ENCODE results near the gene ARHGEF39. TPM values are rescaled to one million over a fixed set of nuclear protein-coding genes. Genes with fewer than 3 reads are reported as not detected.
A peak's percentile ranks its signal among the peaks of the same experiment; 100 is the strongest.

ARHGEF39 gene
- total and polyA plus RNA-seq, 8 donors = 1.5 to 17.7 (median 10.0) TPM

GRCh38 chr9:35685506-35685905 is 20.5 kb upstream of the ARHGEF39 start:
- Histone ChIP-seq H3K36me3 (peaks cover 0 to 18% of the 10 kb centered on the region in 2 donors), H3K4me1 (peaks cover 0 to 16% of the 10 kb centered on the region in 2 donors), H3K27ac (no peak overlapping the region), H3K27me3 (peaks cover 0 to 9% of the 10 kb centered on the region in 2 donors), H3K9me3 (no peaks in the 10 kb centered on the region), H3K4me3 (no peak overlapping the region)
- intact Hi-C loops (cut with DNase I) = no loop called here
- DNase-seq (no peak), ATAC-seq (no peak)
- TF ChIP-seq, protein P1, sequence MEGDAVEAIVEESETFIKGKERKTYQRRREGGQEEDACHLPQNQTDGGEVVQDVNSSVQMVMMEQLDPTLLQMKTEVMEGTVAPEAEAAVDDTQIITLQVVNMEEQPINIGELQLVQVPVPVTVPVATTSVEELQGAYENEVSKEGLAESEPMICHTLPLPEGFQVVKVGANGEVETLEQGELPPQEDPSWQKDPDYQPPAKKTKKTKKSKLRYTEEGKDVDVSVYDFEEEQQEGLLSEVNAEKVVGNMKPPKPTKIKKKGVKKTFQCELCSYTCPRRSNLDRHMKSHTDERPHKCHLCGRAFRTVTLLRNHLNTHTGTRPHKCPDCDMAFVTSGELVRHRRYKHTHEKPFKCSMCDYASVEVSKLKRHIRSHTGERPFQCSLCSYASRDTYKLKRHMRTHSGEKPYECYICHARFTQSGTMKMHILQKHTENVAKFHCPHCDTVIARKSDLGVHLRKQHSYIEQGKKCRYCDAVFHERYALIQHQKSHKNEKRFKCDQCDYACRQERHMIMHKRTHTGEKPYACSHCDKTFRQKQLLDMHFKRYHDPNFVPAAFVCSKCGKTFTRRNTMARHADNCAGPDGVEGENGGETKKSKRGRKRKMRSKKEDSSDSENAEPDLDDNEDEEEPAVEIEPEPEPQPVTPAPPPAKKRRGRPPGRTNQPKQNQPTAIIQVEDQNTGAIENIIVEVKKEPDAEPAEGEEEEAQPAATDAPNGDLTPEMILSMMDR (IDR thresholded peaks at IDR 0.05) = no peak

GRCh38 chr9:35684921-35685320 is 19.9 kb upstream of the ARHGEF39 start:
- Histone ChIP-seq H3K4me1 (peaks cover 0 to 11% of the 10 kb centered on the region in 2 donors), H3K27me3 (peaks cover 0 to 6% of the 10 kb centered on the region in 2 donors), H3K4me3 (no peak overlapping the region), H3K36me3 (peaks cover 0 to 18% of the 10 kb centered on the region in 2 donors), H3K27ac (no peak overlapping the region), H3K9me3 (no peaks in the 10 kb centered on the region)
- ATAC-seq = no peak
- TF ChIP-seq, protein P1 (IDR thresholded peaks at IDR 0.05) = no peak
- no peak for DNase-seq
- intact Hi-C loops (cut with DNase I) = no loop called here

GRCh38 chr9:35683323-35683722 is 18.3 kb upstream of the ARHGEF39 start:
- peaks cover 0 to 2% of the 10 kb centered on the region in 2 donors for H3K4me1 ChIP-seq
- DNase-seq (no peak), ATAC-seq (peak; percentile 64)
- TF ChIP-seq, protein P1 (IDR thresholded peaks at IDR 0.05) = no peak
- H3K9me3 ChIP-seq = no peaks in the 10 kb centered on the region
- no peak overlapping the region for H3K27ac ChIP-seq
- intact Hi-C loops (cut with DNase I) = no loop called here
- H3K27me3 ChIP-seq = no peaks in the 10 kb centered on the region
- H3K36me3 ChIP-seq = peaks cover 0 to 18% of the 10 kb centered on the region in 2 donors
- no peak overlapping the region for H3K4me3 ChIP-seq

GRCh38 chr9:35682520-35683315 is 17.7 kb upstream of the ARHGEF39 start:
- TF ChIP-seq, protein P1 (IDR thresholded peaks at IDR 0.05) = no peak
- Histone ChIP-seq H3K9me3 (no peaks in the 10 kb centered on the region), H3K4me1 (peaks cover 0 to 2% of the 10 kb centered on the region in 2 donors), H3K36me3 (peaks cover 0 to 18% of the 10 kb centered on the region in 2 donors), H3K4me3 (no peak overlapping the region), H3K27me3 (no peaks in the 10 kb centered on the region), H3K27ac (no peak overlapping the region)
- ATAC-seq (no peak), DNase-seq (no peak)
- intact Hi-C loops (cut with DNase I) = no loop called here

- intact Hi-C loops (cut with DNase I) = no loop called here
- peaks cover 0 to 18% of the 10 kb centered on the region in 2 donors for H3K36me3 ChIP-seq
These were observed 17.1 kb upstream of the ARHGEF39 start for GRCh38 chr9:35682051-35682450.

More at GRCh38 chr9:35682051-35682450, 17.1 kb upstream of the ARHGEF39 start:
- Histone ChIP-seq H3K27me3 (peaks cover 0 to 3% of the 10 kb centered on the region in 2 donors), H3K4me3 (no peak overlapping the region), H3K4me1 (peaks cover 0 to 2% of the 10 kb centered on the region in 2 donors), H3K9me3 (no peaks in the 10 kb centered on the region), H3K27ac (no peak overlapping the region)
- TF ChIP-seq, protein P1 (IDR thresholded peaks at IDR 0.05) = no peak
- DNase-seq (no peak), ATAC-seq (no peak)
